ENCODE results near the gene SARM1. TPM values are rescaled to one million over a fixed set of nuclear protein-coding genes. Genes with fewer than 3 reads are reported as not detected.

Gene SARM1
- total and polyA plus RNA-seq, 2 of the 13 experiments (the other 11 are each of a cell fraction or from before 2014, with no cell fraction given) = 0.73 to 0.86 TPM

- TF ChIP-seq ZBTB40 (IDR thresholded peaks at IDR 0.05) (no peak), ZBTB40 (CRISPR knock-in tag; IDR thresholded peaks at IDR 0.05) (no peak; the same call in 1 of the 2 replicates), SRF (IDR thresholded peaks at IDR 0.05; ENCODE audit: low read depth, low read length) (peak; percentile 73), RCOR2 (CRISPR knock-in tag; IDR thresholded peaks at IDR 0.05) (peak; percentile 88), SOX13 (IDR thresholded peaks at IDR 0.05) (peak; percentile 26; the same call in 1 of the 2 replicates), SOX13 (CRISPR knock-in tag; conservative IDR thresholded peaks at IDR 0.05 in 1 of 2, IDR thresholded peaks at IDR 0.05 in 1 of 2) (peak in 1 of 2 experiments; percentile 84; a peak in 2 of 4 replicates), SATB2 (CRISPR knock-in tag; IDR thresholded peaks at IDR 0.05) (no peak), RFX5 (IDR thresholded peaks at IDR 0.05; ENCODE audit: low read depth, low read length) (no peak), SNAPC4 (CRISPR knock-in tag; IDR thresholded peaks at IDR 0.05) (no peak), ZNF329 (CRISPR knock-in tag; IDR thresholded peaks at IDR 0.05; ENCODE audit: low read depth) (no peak), ZFP41 (CRISPR knock-in tag; IDR thresholded peaks at IDR 0.05; ENCODE audit: borderline replicate concordance) (no peak), NFIB (CRISPR knock-in tag; IDR thresholded peaks at IDR 0.05; ENCODE audit: borderline replicate concordance) (no peak), ZNF546 (CRISPR knock-in tag; conservative IDR thresholded peaks at IDR 0.05) (no peak), SIX4 (CRISPR knock-in tag; IDR thresholded peaks at IDR 0.05) (peak; percentile 63)
- TF ChIP-seq, protein P1, sequence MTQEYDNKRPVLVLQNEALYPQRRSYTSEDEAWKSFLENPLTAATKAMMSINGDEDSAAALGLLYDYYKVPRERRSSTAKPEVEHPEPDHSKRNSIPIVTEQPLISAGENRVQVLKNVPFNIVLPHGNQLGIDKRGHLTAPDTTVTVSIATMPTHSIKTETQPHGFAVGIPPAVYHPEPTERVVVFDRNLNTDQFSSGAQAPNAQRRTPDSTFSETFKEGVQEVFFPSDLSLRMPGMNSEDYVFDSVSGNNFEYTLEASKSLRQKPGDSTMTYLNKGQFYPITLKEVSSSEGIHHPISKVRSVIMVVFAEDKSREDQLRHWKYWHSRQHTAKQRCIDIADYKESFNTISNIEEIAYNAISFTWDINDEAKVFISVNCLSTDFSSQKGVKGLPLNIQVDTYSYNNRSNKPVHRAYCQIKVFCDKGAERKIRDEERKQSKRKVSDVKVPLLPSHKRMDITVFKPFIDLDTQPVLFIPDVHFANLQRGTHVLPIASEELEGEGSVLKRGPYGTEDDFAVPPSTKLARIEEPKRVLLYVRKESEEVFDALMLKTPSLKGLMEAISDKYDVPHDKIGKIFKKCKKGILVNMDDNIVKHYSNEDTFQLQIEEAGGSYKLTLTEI (CRISPR knock-in tag; conservative IDR thresholded peaks at IDR 0.05) = no peak
Observed at GRCh38 chr17:28368306-28368831, 3.1 kb upstream of the SARM1 start (continued).
